Stimulated activated CD8-positive, alpha-beta memory T cell treated with anti-CD3 and anti-CD28 coated beads, Interleukin-15, amount 100 ng/mL, for 1 hour (primary cell): ENCODE data around the gene TTC33.
"Not testable (repeated sequence)": the region's sequence is repeated elsewhere in the genome, so short reads cannot be mapped to it uniquely, and the experiment has no call there.

Source experiments
- DNase-seq: peaks from one replicate; pipeline ENCODE4 v3.0.0-alpha.2; 2020; ENCODE audit warnings: low read depth

TTC33 gene

DNA sequence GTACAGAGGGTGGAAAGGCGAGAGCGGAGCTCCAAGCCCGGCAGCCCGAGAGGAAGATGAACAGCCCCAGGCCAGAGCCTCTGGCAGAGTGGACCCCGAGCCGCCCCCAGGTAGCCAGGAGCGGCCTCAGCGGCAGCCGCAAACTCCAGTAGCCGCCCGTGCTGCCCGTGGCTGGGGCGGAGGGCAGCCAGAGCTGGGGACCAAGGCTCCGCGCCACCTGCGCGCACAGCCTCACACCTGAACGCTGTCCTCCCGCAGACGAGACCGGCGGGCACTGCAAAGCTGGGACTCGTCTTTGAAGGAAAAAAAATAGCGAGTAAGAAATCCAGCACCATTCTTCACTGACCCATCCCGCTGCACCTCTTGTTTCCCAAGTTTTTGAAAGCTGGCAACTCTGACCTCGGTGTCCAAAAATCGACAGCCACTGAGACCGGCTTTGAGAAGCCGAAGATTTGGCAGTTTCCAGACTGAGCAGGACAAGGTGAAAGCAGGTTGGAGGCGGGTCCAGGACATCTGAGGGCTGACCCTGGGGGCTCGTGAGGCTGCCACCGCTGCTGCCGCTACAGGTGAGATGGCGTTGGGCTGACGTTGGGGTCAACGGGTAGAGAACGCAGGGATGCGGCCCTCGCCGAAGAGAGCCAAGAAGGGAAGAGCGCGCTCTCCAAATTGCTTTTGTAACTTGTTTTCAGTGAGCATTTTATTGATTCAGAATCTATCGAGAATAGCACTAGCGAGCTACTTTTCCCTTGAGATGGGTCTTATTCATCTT is 75.7 kb downstream of the TTC33 start, which contains the start of gene PTGER4:
PTGER4 (plus strand) TSS at position 3 of the 769 bp plus-strand sequence. CDS start 1,079 bp downstream, outside the sequence.
- DNase-seq = no peak

DNA sequence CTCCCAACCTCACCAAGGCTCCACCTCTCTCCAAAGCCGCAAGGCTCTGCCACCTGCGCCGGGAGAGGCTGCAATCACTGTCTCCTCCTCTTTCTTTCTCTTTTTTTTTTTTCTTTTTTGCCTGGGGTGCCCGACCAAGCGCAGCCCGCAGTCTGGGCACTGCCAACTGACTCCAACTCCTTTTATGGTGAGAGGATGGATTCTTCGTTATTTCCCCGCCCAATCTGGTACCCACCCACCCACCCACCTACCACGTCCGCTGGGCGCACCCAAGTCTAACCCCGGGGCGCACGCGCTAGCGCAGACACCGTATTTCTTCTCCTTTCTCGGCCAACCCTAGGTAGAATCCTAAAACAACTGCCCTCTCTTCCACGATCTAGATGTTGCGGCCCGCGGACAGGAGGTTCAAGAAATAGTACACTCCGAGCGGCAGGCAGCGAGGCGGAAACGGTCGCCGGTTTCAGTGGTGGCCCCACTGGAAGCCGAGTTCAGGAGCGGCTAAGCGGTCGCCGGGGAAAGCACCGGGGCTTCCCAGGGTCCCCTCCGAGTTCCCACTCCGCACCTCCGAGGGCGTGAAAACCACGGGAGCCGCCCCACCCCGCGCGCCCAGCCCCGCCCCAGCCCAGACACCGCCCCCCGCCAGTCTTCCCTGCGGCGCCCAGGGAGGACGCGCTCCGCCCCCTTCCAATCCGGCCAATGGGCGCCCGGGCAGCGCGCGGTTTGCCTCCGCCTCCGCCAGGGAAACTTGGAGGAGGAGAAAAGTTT is 76.4 kb downstream of the TTC33 start:
- peak; percentile 87 for DNase-seq

- DNase-seq = no peak
Observed at GRCh38 chr5:40678460-40679147, 77.2 kb downstream of the TTC33 start.

- DNase-seq = no peak
Observed at GRCh38 chr5:40678026-40678425, 77.7 kb downstream of the TTC33 start.

- no peak for DNase-seq
Observed at GRCh38 chr5:40677456-40677855, 78.3 kb downstream of the TTC33 start.

DNA sequence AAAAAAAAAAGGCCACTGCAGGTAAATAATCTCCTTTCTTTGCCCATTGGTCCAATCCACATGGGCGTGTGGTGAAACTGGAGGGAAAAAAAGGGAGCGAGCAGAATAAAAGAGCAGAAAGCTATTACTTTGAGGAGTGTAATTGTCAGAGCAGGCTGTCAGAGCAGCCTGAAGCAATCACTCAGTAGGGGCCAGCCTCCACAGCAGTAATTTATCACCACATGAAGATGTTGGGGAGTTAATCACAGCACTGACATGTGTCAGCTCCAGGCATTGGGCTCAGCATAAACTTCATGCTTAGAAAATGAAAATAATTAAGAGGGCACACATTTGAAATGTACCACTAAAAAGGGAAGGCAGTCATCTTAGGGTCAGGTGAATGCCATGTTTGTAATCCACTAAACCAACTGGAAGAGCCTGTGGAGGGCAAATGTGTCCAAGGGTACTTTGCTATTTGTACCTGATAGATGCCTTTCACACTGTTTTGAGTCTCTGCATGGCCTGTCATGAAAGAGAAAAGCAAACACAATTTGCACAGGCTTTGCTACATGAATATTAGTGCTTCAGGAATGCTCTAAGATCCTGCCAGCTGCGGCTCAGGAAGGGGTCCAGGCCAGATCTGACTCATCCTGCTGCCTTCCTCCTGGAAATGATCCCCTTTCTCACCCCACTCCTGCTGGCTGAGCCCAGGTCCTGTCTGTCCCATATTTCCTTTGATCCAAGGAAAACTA is 79.0 kb downstream of the TTC33 start:
- DNase-seq = no peak

DNA sequence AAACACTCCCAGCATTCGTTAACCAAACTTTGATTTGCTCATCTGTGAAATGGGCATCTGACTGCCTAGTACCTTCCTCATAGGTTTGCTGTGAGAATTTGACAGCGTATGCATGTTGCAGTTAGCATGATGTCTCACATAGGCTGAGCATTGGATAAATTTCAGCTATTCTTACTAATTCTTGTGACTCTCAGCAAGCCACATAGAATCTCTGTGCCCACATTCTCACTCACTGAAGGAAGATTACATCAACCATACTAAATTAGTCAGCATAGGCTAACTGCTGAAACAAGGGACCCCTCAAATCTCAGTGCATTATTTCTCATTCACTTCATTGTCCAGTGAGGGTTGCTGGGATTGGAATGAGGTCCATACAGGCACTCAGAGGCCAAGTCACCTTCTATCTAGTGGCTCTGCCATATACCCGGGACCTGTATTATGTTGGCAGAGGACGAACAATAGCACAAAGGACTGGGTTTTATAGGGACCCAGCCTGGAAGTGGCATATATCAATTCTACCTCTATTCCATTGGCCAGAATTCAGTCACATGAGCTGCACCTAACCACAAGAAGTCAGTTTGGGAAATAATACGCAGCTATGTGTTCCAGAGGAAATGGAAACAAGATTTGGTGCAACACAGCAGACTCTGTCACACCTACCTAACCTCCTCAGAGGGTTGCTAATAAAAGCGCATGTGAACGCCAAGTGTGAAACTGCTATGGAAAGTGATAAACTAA is 80.2 kb downstream of the TTC33 start:
- DNase-seq = no peak

DNA sequence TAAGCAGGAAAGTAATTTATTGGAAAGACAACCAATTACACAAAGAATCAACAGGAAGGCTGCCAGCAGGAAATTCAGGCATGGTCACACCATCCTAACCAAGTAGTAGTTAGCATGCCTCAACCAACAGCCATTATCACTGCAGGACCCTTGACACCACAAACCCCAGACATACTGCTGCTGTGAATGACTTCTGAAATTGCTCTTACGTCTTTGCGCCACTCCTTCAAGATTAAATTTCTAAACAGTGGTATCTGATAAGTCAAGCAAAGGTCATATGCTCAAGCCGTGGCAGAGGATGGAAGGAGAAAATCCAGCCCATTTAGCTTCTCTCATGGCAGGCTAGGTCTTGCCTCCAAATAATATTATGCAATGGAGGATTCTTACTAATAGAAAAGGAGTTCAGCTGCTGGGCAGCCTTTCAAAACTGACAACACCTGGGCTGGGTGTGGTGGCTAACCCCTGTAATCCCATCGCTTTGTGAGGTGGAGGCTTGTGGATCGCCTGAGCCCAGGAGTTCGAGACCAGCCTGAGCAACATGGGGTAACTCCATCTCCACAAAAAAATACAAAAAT is 81.0 kb downstream of the TTC33 start:
- no peak for DNase-seq

DNA sequence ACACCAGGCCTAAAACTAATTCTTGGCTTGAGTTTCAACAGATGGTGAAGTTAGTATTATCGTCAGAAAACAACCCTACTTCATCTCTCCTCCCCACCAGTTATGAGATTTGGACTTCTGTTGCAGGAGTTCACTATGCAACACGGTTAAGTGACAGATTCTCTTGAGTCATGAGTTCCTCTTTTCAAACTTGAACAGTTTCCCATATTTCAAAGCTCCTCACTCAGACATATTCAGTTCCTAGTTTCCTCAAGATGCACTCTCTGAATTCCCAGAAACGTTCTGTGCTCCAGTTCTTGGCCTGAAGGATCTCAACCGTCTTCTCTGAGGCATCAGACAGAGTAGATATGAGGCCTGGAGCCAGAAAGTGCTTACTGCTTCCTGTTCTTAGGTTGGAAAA is 83.3 kb downstream of the TTC33 start:
- DNase-seq = no peak

DNA sequence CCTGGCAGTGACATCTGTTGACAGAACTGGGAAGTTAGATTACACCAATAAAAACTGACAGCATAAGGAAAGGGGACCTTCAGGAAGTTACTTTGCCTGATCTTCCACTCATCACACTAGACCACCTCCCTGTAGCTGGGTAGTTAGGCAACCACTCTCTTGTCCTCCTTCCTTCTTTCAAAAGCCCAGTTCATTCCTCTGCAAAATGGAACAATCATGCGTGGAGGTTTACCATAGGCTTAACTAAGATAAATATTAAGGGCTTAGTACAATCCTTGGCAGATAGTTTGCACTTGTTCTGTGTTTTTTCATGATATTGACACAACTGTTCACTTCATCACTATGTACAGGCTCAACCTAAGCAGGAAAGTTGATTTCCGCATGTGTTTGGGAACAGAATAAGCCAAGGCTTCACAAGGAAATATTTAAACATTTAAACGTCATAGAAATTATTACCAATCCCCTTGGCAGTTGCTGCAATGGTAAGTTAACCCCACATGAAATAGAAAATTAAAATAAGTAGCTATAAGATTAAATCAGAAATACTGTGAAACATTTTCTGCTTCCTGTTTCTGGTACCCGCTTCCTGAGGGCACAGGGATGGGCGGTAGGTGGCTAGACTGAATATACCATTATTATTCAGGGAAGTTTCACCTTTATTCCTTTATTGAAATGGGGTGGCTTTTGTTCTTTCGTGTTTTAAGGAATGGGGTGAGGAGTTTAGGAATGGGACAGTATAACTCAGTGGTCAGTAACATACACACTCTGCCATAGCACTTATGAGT is 86.0 kb downstream of the TTC33 start:
- no peak for DNase-seq

- DNase-seq = no peak
Observed at GRCh38 chr5:40667161-40667663, 88.5 kb downstream of the TTC33 start.

DNA sequence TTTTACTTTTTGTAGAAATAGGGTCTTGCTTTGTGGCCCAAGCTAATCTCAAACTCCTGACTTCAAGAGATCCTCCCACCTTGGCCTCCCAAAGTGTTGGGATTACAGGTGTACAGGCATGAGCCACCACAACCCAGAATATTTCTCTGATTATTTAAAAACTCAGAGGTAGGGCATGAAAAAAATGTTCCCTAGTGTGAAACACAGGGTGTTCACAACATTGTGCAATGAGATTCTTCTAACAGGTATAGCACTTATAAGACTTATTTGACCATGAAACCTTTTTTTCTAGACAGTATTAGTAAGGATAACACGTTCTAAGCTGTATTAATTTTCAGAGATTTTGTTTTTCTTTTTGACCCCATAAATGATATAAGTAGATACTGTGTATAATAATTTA is 89.1 kb downstream of the TTC33 start:
- no peak for DNase-seq

DNA sequence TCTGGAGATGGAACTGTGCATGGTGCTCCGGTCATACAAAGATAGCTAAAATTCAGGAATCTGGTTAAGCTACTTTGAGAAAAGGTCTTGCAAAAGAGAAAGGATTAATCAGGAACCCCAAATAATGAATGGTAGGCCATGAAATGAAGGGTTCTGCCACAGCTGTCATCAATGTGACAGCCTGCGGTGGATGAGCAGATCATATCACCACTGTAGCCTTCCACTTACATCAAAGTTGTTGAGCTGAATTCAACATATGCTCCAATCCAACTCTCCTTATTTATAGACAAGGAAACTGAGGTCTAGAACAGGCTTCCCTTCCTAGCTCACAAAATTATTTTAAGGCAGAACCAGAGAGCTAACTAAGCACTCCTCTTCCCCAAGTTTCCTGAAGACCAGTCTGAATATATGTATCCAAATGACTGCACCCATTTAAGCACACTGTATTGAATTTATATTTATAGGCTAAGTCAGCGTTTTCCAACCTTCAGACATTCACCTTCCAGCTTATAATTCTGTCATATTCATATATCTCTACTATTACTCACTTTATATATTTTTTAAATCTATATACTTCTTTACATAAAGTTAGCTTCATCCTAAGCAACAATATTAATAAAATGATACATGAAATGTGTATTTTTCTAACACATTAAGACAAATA is 90.0 kb downstream of the TTC33 start:
- no peak for DNase-seq

DNA sequence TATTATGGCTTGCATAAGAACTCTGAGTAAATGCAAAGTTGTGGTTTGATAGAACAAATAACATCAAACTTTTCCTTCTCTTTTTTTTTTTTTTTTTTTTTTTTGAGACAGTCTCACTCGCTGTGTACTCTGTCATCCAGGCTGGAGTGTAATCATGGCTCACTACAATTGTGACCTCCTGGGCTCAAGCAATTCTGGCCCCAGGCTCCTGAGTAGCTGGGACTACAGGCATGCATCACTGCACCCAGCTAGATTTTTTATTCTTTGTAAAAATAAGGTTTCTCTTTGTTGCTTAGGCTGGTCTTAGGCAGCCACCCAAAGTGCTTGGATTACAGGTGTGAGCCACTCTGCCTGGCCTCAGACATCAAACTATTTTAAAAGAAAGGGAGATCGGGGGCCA is 95.0 kb downstream of the TTC33 start:
- DNase-seq = no peak

DNA sequence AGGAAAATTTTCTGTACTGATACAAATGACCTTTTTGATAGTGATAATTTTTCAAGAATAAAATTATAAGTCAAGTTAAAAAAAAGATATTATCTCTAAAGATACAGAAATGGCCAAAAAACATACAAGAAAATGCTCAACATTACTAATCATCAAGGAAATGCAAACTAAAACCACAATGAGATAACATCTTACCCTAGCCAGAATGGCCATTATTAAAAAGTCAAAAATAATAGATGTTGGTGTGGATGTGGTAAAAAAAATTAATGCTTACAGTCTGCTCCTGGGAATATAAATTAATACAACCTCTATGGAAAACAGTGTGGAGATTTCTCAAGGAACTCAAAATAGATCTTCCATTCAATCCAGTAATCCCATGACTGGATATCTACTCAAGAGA is 99.0 kb downstream of the TTC33 start:
- DNase-seq = no peak

DNA sequence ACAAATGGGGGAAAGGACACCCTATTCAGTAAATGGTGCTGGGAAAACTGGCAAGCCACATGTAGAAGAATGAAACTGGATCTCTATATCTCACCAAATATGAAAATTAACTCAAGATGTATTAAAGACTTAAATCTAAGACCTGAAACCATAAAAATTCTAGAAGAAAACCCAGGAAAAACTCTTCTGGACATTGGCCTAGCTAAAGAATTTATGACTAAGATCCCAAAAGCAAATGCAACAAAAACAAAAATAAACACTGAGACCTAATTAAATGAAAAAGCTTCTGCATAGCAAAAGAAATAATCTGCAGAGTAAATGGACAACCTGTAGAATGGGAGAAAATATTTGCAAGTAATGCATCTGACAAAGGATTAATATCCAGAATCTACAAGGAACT is 99.7 kb downstream of the TTC33 start:
- DNase-seq = not testable (repeated sequence)

DNA sequence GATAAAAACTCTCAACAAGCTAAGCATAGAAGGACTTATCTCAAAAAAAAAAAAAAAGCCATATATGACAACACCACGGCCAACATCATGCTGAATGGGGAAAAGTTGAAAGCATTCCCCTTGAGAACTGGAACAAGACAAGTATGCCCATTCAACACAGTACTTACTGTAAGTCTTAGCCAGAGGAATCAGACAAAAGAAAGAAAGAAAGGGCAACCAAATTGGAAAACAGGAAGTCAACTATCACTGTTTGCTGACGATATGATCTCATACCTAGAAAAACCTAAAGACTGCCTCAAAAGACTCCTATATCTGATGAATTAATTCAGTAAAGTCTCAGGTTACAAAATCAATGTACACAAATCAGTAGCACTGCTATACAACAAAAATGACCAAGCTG is 100.6 kb downstream of the TTC33 start:
- no peak for DNase-seq

DNA sequence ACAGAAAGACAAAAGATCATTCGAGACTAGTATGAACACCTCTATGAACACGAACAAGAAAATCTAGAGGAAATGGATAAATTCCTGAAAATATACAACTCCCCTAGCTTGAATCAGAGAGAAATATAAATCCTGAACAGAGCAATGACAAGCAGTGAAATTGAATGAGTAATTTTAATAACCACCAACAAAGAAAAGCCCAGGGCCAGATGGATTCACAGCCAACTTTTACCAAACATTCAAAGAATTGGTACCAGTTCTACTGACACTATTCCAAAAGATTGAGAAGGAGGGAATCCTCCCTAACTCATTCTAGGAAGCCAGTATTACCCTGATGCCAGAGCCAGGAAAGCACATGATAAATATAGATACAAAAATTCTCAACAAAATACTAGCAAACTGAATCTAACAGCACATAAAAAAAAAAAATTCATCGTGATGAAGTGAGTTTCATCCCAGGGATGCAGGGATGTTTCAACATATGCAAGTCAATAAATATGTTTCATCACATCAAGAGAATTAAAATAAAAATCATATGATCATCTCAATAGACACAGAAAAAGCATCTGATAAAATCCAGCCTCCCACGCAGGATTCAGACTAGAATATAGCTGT is 101.3 kb downstream of the TTC33 start:
- DNase-seq = no peak
